AG10803 (cell line): ENCODE results near the gene MLLT10.

Experiments used
- DNase-seq: peaks from one replicate; pipeline ENCODE4 v3.0.0; 2010; ENCODE audit warnings: low read depth
- H3K4me3 ChIP-seq: 2 replicates; pipeline ENCODE4 v1.5.1; 2011; ENCODE audit warnings: mild to moderate bottlenecking, low read length, control low read depth
- CTCF ChIP-seq: conservative IDR thresholded peaks from 2 replicates; pipeline ENCODE4 v1.5.1; 2011; ENCODE audit warnings: mild to moderate bottlenecking, low read length, control low read depth, inconsistent platforms

The MLLT10 gene

GRCh38 chr10:21694631-21695030 is 160.6 kb downstream of the MLLT10 start:
- peak; percentile 81 for DNase-seq
- H3K4me3 ChIP-seq = no peak overlapping the region
- no peak for TF ChIP-seq CTCF

GRCh38 chr10:21696302-21696701 is 162.3 kb downstream of the MLLT10 start:
- DNase-seq = no peak
- TF ChIP-seq CTCF = no peak
- H3K4me3 ChIP-seq = no peak overlapping the region

GRCh38 chr10:21699575-21699974 is 165.5 kb downstream of the MLLT10 start:
- no peak for TF ChIP-seq CTCF
- DNase-seq = no peak
- H3K4me3 ChIP-seq = no peak overlapping the region

- TF ChIP-seq CTCF = no peak
- no peak overlapping the region for H3K4me3 ChIP-seq
- DNase-seq = no peak
These were observed 166.4 kb downstream of the MLLT10 start for GRCh38 chr10:21700474-21700873.

GRCh38 chr10:21702633-21703111 is 168.6 kb downstream of the MLLT10 start:
- no peak for DNase-seq
- H3K4me3 ChIP-seq = no peak overlapping the region
- TF ChIP-seq CTCF = no peak

- no peak overlapping the region for H3K4me3 ChIP-seq
- no peak for TF ChIP-seq CTCF
These were observed 171.3 kb downstream of the MLLT10 start for GRCh38 chr10:21705142-21705827.

GRCh38 chr10:21705828-21706176 is 171.8 kb downstream of the MLLT10 start:
- DNase-seq = no peak
- TF ChIP-seq CTCF = no peak
- no peak overlapping the region for H3K4me3 ChIP-seq

More at GRCh38 chr10:21705142-21705827, 171.3 kb downstream of the MLLT10 start:
- no peak for DNase-seq
